K562 (cell line): ENCODE results near the gene ILK. TPM values are rescaled to one million over a fixed set of nuclear protein-coding genes. Genes with fewer than 3 reads are reported as not detected.

Source experiments
- ARID2 ChIP-seq: fragments of 450-650 bp; IDR thresholded peaks from 2 replicates; pipeline ENCODE4 v1.6.1; 2017; ENCODE audit warnings: antibody characterized with exemption, mild to moderate bottlenecking
- CBX3 ChIP-seq, 2 experiments: IDR thresholded peaks; 1 replicate in 1 of 2; 2 replicates in 1 of 2; pipeline ENCODE4 v1.6.1; 2012; ENCODE audit warnings: inconsistent platforms in 2 of 2, low read length in 2 of 2, borderline replicate concordance in 1 of 2, control low read depth in 1 of 2
- DACH1 ChIP-seq: fragments of 450-650 bp; IDR thresholded peaks from 2 replicates; pipeline ENCODE4 v1.6.1; 2018; ENCODE audit not compliant: partially characterized antibody
- DNMT1 ChIP-seq: fragments of 450-650 bp; IDR thresholded peaks from 2 replicates; pipeline ENCODE4 v1.6.1; 2016; ENCODE audit warnings: antibody characterized with exemption, mild to moderate bottlenecking
- DPF2 ChIP-seq: fragments of 450-650 bp; IDR thresholded peaks from 2 replicates; pipeline ENCODE4 v1.6.1; 2016
- EWSR1 ChIP-seq: fragments of 450-650 bp; IDR thresholded peaks from 2 replicates; pipeline ENCODE4 v1.6.1; 2018; ENCODE audit warnings: borderline replicate concordance, mild to moderate bottlenecking, low read depth, moderate library complexity; ENCODE audit not compliant: partially characterized antibody
- HDAC1 ChIP-seq, 2 experiments: fragments of 450-650 bp; IDR thresholded peaks; 2 replicates each; pipeline ENCODE4 v1.6.1; 2016 to 2017; ENCODE audit warnings: inconsistent platforms in 1 of 2, mild to moderate bottlenecking in 1 of 2, moderate library complexity in 1 of 2
- HMGN3 ChIP-seq: IDR thresholded peaks from 2 replicates; pipeline ENCODE4 v1.6.1; 2011; ENCODE audit warnings: borderline replicate concordance, low read depth, mild to moderate bottlenecking, mixed read lengths, low read length; ENCODE audit not compliant: insufficient read length; ENCODE audit errors: extremely low read depth
- IFI16 ChIP-seq: fragments of 250-450 bp; sonication (Bioruptor Pico); IDR thresholded peaks from 2 replicates; pipeline ENCODE4 v2.1.2; 2022; ENCODE audit warnings: mild to moderate bottlenecking, inconsistent platforms
- JUND ChIP-seq, 2 experiments: IDR thresholded peaks; 2 replicates in 1 of 2; 3 replicates in 1 of 2; pipeline ENCODE4 v1.6.1; 2011; ENCODE audit warnings: borderline replicate concordance in 2 of 2, low read depth in 2 of 2, low read length in 2 of 2, improper control_type of control experiment in 1 of 2, missing biosample characterization in 1 of 2, missing genetic modification characterization in 1 of 2, missing genetic modification reagents in 1 of 2
- MCM3 ChIP-seq: fragments of 450-650 bp; IDR thresholded peaks from 2 replicates; pipeline ENCODE4 v1.6.1; 2016
- MECOM ChIP-seq: fragments of 250-450 bp; sonication (Bioruptor Pico); IDR thresholded peaks from 2 replicates; pipeline ENCODE4 v1.8.0; 2022; ENCODE audit warnings: inconsistent platforms
- MYBL2 ChIP-seq, 2 experiments: fragments of 450-650 bp in 1 of 2; sonication (generic) in 1 of 2; formaldehyde crosslinking in 1 of 2; IDR thresholded peaks; 2 replicates each; pipeline versions ENCODE4 v1.6.1 to v1.8.1; 2017 to 2022; ENCODE audit warnings: borderline replicate concordance in 1 of 2, inconsistent platforms in 1 of 2, low read depth in 1 of 2, mild to moderate bottlenecking in 1 of 2, missing genetic modification reagents in 1 of 2, moderate library complexity in 1 of 2
- MYNN ChIP-seq, 2 experiments: sonication (generic); formaldehyde crosslinking in 1 of 2; IDR thresholded peaks; 2 replicates each; pipeline versions ENCODE4 v1.5.0 to v1.6.1; 2016 to 2020; ENCODE audit warnings: antibody characterized with exemption in 1 of 2, missing genetic modification reagents in 1 of 2
- NCOR1 ChIP-seq: fragments of 450-650 bp; IDR thresholded peaks from 2 replicates; pipeline ENCODE4 v1.6.1; 2016; ENCODE audit warnings: mild to moderate bottlenecking, moderate library complexity
- NFE2 ChIP-seq: IDR thresholded peaks from 2 replicates; pipeline ENCODE4 v1.6.1; 2014; ENCODE audit warnings: antibody characterized with exemption, low read depth
- NFE2L1 ChIP-seq: fragments of 450-650 bp; IDR thresholded peaks from 2 replicates; pipeline ENCODE4 v1.6.1; 2016; ENCODE audit warnings: missing genetic modification characterization, low read depth, mild to moderate bottlenecking, missing compliant biosample characterization, moderate library complexity, borderline replicate concordance
- RBM22 ChIP-seq: fragments of 200-400 bp; formaldehyde crosslinking; IDR thresholded peaks from 2 replicates; pipeline ENCODE4 v1.6.1; 2018; ENCODE audit warnings: low read length, low read depth; ENCODE audit not compliant: poor library complexity, severe bottlenecking
- TAF15 ChIP-seq: fragments of 200-400 bp; formaldehyde crosslinking; IDR thresholded peaks from 2 replicates; pipeline ENCODE4 v1.6.1; 2017; ENCODE audit warnings: mild to moderate bottlenecking, low read depth, low read length, moderate library complexity
- ZNF124 ChIP-seq: sonication (generic); formaldehyde crosslinking; IDR thresholded peaks from 2 replicates; pipeline ENCODE4 v1.8.1; 2022; ENCODE audit warnings: missing genetic modification reagents
- ZZZ3 ChIP-seq: fragments of 450-650 bp; IDR thresholded peaks from 2 replicates; pipeline ENCODE4 v1.6.1; 2016; ENCODE audit warnings: antibody characterized with exemption, mild to moderate bottlenecking, moderate library complexity
- polyA plus RNA-seq, 8 experiments: library from polyadenylated mRNA; depleted of rRNA in 4 of 8; stranded (reverse) in 5 of 8; unstranded in 3 of 8; fragments of >200 nt; fragmentation: Nextera tagmentation in 2 of 8; fragmentation: Illumina TruSeq in 1 of 8; extraction: Ambion mirVana in 2 of 8; extraction: Trizol in 1 of 8; gene quantifications; 2 replicates each; pipeline versions ENCODE4 v1.2.1 to v1.2.3, GENCODE V29; 2011 to 2014; ENCODE audit warnings: inconsistent platforms in 1 of 8, missing spikeins in 1 of 8
- total RNA-seq, 7 experiments: library from RNA; depleted of rRNA in 6 of 7; stranded (reverse); fragments of >200 nt in 6 of 7; fragmentation: Illumina TruSeq in 2 of 7; extraction: Trizol in 2 of 7; gene quantifications; 2 replicates each; pipeline versions ENCODE4 v1.2.1 to v1.2.3, GENCODE V29; 2011 to 2021; ENCODE audit warnings: low replicate concordance in 1 of 7
- TF ChIP-seq, protein P1 (sequence below), 3 experiments: IDR thresholded peaks in 2 of 3; conservative IDR thresholded peaks in 1 of 3; 2 replicates each; pipeline ENCODE4 v1.5.1; 2011 to 2012; ENCODE audit warnings: low read length in 3 of 3, mild to moderate bottlenecking in 3 of 3, control low read depth in 2 of 3, improper control_type of control experiment in 1 of 3, inconsistent platforms in 1 of 3, low read depth in 1 of 3, mixed read lengths in 1 of 3, moderate library complexity in 1 of 3; ENCODE audit not compliant: insufficient read depth in 2 of 3
- TF ChIP-seq, protein P2 (sequence below): sonication (generic); formaldehyde crosslinking; IDR thresholded peaks from 2 replicates; pipeline ENCODE4 v1.5.0; 2020; ENCODE audit warnings: missing genetic modification reagents
- TF ChIP-seq, protein P3 (sequence below): sonication (generic); IDR thresholded peaks from 2 replicates; pipeline ENCODE4 v1.6.1; 2016

The ILK gene
- total and polyA plus RNA-seq, 9 of the 15 experiments (the other 6 are each of a cell fraction or from before 2014, with no cell fraction given): 43.3 to 95.9 (median 58.9) TPM

DNA sequence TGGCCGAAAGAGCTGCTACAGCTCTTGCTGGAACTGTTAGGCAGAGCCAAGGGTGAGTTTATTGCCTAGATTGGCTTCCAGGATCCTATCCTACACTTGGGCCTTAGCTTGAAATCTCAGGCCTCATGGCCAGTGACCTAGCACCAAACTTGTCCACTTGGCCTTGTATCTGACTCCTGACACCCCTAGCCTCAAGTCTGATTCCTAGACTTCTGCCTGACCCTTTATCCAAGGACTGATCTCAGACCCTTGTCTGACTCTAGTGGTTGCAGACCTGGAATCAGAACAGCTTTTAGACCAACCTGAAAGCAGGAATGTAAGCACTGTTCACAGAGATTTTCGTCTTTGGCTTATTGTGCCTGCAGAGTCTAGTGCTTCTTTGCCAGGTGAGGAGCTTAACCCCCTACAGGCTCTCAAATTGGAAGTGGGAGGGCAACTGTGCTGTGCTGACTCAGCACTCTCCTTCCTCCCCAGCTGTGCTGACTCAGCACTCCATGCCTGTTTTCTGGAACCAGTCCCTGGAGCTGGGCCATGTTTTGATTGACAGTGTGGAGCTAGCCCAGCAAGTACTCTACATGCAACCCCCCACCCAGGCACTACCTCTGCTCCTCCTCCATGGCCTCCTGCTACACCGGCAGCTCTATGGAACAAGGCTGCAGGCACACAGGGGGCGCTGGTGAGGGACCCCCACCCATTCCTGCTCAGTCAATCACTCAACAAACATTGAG is 35.2 kb upstream of the ILK start (continued):
- TF ChIP-seq, protein P1, sequence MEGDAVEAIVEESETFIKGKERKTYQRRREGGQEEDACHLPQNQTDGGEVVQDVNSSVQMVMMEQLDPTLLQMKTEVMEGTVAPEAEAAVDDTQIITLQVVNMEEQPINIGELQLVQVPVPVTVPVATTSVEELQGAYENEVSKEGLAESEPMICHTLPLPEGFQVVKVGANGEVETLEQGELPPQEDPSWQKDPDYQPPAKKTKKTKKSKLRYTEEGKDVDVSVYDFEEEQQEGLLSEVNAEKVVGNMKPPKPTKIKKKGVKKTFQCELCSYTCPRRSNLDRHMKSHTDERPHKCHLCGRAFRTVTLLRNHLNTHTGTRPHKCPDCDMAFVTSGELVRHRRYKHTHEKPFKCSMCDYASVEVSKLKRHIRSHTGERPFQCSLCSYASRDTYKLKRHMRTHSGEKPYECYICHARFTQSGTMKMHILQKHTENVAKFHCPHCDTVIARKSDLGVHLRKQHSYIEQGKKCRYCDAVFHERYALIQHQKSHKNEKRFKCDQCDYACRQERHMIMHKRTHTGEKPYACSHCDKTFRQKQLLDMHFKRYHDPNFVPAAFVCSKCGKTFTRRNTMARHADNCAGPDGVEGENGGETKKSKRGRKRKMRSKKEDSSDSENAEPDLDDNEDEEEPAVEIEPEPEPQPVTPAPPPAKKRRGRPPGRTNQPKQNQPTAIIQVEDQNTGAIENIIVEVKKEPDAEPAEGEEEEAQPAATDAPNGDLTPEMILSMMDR (IDR thresholded peaks at IDR 0.05 in 2 of 3, conservative IDR thresholded peaks at IDR 0.05 in 1 of 3; ENCODE audit: insufficient read depth in 2 of 3, low read depth in 1 of 3, low read length in 3 of 3): peak; percentile 21 to 50 (median 36); a peak in 5 of 6 replicates
- no peak for TF ChIP-seq MCM3
- TF ChIP-seq JUND (IDR thresholded peaks at IDR 0.05; ENCODE audit: borderline replicate concordance, low read depth, low read length): peak; percentile 89
- TF ChIP-seq JUND (tag; IDR thresholded peaks at IDR 0.05; ENCODE audit: borderline replicate concordance, low read depth, low read length): peak; percentile 85; the same call in 2 of the 3 replicates
- TF ChIP-seq MYNN (IDR thresholded peaks at IDR 0.05): peak; percentile 91
- no peak for TF ChIP-seq MYNN (CRISPR knock-in tag; IDR thresholded peaks at IDR 0.05)
- TF ChIP-seq DPF2: peak; percentile 90
- no peak for TF ChIP-seq MYBL2 (IDR thresholded peaks at IDR 0.05; ENCODE audit: low read depth)
- TF ChIP-seq MYBL2 (CRISPR knock-in tag; IDR thresholded peaks at IDR 0.05; ENCODE audit: borderline replicate concordance): no peak
- 0 out of 2 replicates have a peak, but pooled peaks have one; percentile 39 for TF ChIP-seq MECOM
- TF ChIP-seq EWSR1: no peak
- TF ChIP-seq HMGN3: no peak
- TF ChIP-seq DNMT1: no peak
- TF ChIP-seq IFI16 (CRISPR knock-in tag): no peak
- peak; percentile 44; the same call in 1 of the 2 replicates for TF ChIP-seq NFE2L1 (tag)
- TF ChIP-seq, protein P2, sequence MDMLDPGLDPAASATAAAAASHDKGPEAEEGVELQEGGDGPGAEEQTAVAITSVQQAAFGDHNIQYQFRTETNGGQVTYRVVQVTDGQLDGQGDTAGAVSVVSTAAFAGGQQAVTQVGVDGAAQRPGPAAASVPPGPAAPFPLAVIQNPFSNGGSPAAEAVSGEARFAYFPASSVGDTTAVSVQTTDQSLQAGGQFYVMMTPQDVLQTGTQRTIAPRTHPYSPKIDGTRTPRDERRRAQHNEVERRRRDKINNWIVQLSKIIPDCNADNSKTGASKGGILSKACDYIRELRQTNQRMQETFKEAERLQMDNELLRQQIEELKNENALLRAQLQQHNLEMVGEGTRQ (CRISPR knock-in tag): no peak
- no peak for TF ChIP-seq ZZZ3
- TF ChIP-seq NCOR1: peak; percentile 65
- no peak for TF ChIP-seq RBM22
- TF ChIP-seq ZNF124 (CRISPR knock-in tag): no peak
- TF ChIP-seq NFE2: peak; percentile 98
- no peak for TF ChIP-seq CBX3 (IDR thresholded peaks at IDR 0.05; ENCODE audit: borderline replicate concordance in 1 of 2, low read length in 2 of 2)
- TF ChIP-seq TAF15: no peak
- TF ChIP-seq ARID2: no peak
- peak in 1 of 2 experiments; percentile 95; a peak in 2 of 4 replicates for TF ChIP-seq HDAC1 (IDR thresholded peaks at IDR 0.05)
- TF ChIP-seq, protein P3, sequence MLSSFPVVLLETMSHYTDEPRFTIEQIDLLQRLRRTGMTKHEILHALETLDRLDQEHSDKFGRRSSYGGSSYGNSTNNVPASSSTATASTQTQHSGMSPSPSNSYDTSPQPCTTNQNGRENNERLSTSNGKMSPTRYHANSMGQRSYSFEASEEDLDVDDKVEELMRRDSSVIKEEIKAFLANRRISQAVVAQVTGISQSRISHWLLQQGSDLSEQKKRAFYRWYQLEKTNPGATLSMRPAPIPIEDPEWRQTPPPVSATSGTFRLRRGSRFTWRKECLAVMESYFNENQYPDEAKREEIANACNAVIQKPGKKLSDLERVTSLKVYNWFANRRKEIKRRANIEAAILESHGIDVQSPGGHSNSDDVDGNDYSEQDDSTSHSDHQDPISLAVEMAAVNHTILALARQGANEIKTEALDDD: no peak
- TF ChIP-seq DACH1: peak; percentile 93
